Stimulated activated CD4-positive, alpha-beta T cell treated with anti-CD3 and anti-CD28 coated beads, TNF-alpha, amount 100 ng/mL, for 24 hours (primary cell): ENCODE measurements around the gene DHCR24.
"Not testable (repeated sequence)": the region's sequence is repeated elsewhere in the genome, so short reads cannot be mapped to it uniquely, and the experiment has no call there.

Experiments used
- DNase-seq, 3 experiments: peaks; one replicate each; pipeline ENCODE4 v3.0.0-alpha.2; 2020; ENCODE audit warnings: low read depth in 3 of 3

The DHCR24 gene

DNA sequence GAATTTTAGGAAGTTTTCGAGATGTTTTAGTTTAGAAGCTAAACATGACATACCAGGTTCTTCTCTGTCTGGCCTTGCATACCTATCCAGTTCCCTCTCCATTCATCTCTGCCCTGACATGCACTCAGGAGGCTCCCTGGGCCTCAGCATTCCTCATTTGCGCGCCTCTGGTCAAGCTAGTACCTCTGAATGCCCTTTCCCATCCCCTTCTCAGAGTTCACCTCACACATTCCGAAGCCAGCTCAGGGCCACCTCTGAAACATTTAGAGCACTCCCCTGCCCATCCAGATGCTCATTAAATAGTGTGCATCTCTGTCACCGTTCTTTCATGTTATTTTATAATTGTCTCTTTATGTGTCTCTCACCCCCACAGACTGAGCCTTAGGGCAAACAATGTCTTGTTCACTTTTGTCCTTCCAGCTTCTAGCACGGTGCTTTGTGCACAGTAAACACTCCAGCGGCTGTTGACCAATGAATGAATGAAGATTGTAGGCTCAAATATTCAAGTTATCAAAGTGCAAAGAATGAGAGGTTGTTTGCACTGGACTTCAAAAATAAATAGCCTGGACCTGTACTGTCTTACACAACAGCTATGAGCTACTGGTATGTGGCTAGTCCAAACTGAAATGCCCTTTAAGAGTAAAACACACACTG is 1.2 kb upstream of the DHCR24 start:
- DNase-seq = no peak

DNA sequence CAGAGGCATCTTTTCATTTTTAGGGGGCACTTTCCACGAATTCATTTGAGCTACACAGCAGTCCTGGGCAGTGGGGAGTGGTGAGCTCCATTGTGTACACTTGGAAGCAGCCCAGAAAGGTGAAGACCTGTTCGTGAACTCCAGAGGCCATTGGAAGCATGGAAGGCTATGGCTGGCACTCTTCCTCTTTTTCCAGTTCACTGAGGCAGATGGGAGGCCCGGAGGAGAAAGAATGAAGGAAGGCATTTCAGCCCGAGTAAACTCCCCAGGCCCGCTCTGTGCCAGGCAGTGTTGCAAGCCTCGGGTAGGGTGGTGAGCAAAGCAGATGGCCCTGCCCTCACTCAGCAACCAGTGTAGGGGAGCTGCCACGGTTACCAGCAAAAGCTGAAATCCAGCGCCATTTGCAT is 673 bp upstream of the DHCR24 start:
- DNase-seq = no peak

DNA sequence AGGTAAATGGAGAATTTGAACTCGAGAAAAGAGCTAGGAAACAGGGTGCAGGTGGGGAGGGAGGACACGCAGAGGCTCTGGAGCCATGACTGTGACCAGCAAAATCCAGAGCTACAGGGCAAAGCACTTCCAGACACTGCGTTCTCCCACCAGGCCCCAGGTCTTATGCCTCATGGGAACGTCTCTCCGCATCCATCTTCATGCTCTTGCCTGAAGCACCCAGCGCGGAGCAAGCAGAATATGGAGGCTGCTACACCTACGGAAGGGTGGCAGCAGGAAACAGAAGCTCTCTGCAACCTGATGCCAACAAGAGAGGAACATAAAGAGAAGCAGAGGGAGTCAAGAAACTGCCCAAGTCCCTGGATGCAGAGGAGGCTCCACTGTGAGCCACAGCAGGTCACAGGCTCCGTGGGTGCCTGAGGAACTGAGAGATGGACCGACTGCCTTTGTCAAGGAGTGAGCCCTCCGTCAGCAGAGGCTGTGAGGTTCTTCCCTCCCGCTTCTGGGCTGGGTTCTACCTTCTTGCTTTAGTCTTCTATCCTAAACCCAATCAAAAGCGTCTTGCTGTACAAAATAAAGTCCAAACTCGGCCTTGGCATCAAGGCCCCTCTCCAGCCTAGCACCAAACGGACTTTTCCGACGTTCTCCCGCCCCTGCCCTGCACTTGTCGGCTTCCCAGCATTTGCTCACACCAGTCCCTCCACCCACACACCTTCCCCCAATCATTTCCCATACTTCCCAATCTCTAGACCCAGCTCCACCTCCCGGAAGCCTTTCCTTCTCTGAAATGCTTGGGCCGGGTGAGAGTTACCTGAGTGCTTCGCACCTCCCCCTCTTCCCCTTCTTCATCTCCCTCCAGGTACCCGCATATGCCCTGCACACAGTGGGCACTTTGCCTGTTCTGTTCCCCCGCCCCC is 930 bp downstream of the DHCR24 start:
- no peak for DNase-seq

DNA sequence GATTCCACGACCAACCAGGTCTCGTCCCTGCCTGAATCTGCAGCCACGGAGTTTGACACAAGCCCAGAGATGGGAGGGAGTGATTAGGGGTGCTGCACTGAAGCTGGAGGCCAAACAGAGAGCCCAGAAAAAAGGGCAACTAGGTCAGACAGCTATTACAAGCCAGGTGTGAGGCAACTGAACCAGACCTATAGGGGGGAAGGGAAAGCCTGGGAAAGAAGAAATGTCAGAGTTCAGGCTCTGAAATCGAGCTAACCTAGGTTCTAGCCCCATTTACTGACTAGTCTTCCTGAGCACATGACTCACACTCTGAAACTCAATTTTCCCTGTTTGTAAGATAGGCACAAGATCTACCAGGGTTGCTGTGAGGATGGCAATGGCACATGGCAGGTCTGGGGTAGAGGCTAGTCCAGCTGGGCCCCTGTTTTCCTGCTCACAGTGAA is 1.7 kb downstream of the DHCR24 start:
- no peak for DNase-seq

DNA sequence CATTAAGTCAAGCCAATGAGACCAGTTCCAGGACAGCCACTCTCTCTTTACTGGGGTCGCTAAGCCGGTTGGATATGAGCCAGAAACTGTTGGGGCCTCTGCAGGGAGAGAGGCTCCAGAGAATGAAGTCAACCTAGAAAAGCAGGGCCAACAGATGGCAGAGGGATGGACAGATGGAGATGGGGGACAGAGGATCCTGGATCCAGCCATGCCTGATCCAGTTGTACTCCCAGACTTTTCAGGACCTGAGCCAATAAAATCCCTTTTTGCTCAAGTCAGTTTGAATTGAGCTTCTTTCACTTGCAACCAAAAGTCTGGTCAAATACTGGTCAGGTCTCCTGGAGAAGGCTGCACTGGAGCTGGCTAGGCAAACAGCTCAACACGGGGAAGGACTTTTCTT is 2.2 kb downstream of the DHCR24 start:
- DNase-seq = no peak

DNA sequence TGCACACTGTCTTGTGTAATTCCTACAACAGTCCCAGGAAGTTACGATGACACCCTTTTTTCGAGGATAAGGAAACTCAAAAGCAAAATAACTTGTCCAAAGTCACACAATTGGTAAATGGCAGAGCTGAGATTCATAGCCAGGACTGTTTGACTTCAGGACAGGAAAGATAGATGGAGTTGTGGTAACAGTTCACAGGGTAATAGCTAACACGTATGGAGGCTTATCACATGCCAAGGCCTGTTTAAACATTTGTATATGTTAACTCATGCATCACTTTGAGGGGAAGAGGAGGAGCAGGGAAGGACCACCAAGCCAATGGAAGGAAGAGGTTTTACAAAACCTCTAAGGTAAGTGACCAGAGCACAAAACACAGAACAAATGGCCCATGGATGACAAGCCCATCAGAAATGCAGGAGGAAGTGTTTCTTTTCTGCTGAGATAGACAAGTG is 2.8 kb downstream of the DHCR24 start:
- no peak for DNase-seq

DNA sequence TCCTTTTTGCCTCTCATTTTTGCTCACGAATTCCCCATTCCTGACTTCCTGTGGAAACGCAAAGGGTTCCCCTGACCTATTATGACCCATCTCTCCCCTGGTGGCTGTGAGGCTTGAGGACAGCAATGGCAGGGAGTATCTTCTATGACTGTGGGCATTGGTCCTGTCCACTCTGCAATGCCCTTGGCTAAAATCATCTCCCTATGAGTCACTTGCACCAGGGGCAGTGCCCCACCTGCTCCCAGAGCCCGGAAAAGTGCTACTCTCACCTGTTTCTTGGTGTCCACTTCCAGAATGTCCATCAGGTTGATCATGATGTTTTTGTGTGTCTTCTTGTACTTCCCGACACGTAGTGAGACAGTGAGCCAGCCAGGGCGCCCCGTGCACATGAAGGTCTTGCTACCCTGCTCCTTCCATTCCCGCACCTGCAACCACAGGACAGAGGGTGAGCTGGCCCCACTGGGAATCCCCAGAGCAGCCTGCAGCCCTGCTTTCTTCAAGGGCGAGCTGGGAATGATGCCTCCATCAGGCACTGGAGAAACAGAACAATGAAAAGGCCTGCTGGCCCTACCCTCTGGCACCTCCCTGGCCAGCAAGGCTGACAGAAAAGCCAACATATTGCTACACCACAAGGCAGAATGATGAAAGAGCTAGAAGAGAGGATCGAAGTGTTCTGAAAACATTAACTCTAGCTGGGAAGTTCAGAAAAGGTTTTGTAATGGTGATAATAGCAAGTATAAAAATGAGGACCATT is 3.5 kb downstream of the DHCR24 start:
- no peak for DNase-seq

DNA sequence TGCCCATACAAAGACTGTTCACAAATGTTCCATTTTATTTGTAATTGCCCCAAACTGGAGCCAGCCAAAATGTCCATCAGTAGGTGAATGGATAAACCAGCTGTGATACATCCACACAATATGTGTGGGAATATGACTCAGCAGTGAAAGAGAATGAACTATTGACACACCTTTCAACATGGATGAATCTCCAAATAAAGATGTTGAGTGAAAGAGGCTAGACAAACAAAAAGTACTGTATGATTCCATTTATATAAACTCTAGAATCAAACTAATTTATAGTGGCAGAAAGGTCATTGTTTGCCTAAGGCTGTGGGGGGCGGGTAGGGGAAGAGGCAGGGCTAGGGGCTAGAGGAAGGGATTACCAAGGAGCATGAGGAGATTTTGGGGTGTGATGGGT is 4.5 kb downstream of the DHCR24 start:
- no peak for DNase-seq

DNA sequence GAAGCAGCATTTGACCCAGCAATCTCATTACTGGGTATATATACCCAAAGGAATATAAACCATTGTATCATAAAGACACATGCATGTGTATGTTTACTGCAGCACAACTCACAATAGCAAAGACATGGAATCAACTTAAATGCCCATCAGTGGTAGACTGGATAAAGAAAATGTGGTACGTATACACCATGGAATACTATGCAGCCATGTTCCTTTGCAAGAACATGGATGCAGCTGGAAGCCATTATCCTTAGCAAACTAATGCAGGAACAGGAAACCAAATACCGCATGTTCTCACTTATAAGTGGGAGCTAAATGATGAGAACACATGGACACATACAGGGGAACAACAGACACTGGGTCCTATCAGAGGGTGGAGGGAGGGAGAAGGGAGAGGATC is 5.4 kb downstream of the DHCR24 start:
- not testable (repeated sequence) for DNase-seq

DNA sequence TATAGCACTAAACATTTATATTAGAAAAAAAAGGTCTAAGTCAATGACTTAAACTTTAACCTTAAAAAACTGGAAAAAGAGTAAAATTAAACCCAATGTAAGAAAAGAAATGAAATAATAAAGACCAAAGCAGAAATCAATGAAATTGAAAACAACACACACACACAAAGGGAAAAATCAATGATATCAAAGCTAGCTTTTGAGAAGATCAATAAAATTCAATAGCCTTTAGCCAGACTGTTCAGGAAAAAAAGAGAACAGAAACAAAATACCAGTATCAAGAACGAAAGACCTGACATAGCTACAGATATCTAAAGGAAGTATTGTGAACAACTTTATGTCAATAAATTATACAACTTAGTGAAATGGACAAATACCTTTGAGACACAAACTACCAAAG is 7.1 kb downstream of the DHCR24 start:
- no peak for DNase-seq

DNA sequence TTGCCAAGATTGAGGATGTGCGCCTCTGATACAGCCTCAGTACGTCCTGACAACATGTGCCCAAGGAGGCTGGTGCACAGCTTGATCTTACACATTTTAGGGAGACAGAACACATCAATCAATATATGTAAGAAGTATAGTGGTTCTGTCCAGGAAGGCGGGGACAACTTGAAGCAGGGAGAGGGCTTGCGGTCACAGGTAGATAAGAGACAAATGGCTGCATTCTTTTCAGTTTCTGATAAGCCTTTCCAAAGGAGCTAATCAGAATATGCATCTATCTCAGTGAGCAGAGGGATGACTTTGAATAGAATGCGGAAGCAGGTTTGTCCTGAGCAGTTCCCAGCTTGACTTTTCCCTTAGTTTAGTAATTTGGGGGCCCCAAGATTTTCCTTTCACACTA is 10.2 kb downstream of the DHCR24 start:
- DNase-seq = no peak

DNA sequence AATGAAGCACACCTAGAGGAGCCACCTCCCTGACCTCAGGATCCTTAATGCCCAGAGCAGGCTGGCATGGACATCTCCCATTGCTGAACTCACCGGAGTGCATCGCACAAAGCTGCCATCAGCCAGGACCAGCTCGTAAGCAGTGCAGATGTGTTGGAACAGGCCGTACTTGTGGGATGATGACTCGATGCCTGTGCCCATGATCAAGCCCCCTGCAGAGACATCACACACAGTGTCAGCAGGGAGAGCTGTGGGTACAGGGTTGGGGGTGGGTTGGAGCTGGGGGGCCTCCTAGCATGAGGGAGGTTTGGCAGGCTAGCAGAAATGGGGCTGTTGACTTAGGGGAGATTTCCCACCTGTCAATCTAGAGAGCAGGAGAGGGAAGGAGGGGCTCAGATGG is 12.0 kb downstream of the DHCR24 start:
- no peak for DNase-seq

DNA sequence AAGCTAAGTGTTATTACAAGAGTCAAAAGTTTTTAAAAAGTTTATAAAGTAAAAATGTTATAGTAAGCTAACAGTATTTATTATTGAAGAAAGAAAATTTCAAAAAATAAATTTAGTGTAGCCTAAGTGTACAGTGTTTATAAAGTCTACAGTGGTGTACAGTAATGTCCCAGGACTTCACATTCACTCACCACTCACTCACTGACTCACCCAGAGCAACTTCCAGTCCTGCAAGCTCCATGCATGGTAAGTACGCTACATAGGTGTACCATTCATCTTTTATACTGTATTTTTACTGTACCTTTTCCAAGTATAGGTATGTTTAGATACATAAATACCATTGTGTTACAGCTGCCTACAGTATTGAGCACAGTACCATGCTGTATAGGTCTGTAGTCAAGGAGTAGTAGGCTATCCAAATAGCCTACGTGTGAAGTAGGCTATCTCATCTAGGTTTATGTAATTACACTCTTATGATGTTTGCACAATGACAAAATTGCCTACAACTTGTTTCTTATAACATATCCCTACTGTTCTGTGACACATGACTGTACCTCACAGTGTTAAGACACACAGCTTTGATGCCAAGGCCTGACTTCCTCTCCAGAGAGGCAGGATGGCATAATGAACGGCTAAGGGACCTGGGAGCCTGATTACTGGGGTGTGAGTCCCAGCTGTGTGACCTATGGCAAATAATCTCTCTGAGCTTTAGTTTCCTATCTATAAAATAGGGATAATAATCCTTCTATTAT is 12.7 kb downstream of the DHCR24 start:
- DNase-seq = no peak

DNA sequence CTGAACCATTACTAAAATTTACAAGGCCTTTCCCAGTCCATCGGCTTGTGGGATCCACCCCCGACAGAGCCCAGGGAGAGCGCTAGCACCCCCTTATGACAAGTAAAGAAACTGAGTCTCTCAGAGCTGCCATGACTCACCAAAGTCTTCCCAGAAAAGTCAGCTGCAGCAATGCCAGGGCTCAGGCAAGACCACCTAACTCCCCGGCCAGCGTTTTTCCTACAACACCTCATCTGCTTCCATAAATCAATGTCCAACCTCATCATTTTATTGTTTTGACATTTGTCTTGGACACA is 15.0 kb downstream of the DHCR24 start:
- no peak for DNase-seq

DNA sequence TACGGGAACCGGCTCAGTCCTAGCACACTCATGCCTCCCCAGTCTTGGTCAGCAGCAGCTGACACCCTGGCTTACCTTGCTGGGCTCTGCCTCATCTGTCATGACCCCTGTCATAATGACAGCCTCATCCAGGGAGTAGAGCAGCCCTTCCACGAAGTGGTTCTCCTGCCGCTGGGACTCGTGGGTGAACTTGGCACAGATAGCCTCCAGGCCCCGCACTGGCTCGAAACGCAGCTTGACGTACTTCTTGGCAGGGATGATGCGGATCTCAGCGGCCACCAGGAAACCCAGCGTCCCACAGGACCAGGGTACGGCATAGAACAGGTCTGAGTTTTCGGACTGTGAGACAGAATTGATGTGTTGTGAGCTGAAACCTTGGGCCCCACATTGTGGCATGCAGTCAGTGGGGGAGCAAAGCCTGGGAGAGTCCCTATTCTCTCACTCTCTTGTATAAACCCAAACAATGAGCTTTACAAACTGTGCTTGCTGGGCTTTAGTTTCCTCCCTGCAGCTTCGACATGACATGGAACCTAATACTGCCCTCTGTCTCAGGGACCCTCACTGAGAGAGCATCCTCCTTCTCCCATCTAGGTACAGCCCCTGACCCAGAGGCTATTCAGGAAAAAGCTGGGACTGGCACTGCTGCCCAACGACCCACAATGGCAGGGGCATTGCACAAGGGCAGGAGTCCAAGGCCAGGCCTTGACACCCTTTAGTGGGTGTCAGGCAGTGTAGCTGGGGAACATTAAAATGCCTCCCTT is 15.5 kb downstream of the DHCR24 start:
- DNase-seq = no peak

DNA sequence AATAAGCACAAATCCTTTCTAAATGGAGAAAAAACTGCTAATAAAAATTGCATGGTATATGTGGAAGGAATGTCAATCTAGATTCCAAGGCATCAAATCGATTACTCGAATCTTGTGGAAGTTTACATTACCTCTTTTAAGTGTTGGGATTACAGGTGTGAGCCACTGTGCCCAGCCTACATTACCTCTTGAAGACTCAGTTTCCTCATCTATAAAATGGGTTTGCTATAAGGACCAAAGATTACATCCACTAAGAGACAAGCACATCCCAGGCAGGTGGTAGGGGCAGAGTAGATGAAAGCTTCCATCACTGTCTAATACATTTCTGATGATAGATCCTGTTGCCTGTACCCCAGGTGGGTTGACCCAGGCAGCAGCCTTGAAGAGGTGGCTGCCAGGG is 16.1 kb downstream of the DHCR24 start:
- no peak for DNase-seq

DNA sequence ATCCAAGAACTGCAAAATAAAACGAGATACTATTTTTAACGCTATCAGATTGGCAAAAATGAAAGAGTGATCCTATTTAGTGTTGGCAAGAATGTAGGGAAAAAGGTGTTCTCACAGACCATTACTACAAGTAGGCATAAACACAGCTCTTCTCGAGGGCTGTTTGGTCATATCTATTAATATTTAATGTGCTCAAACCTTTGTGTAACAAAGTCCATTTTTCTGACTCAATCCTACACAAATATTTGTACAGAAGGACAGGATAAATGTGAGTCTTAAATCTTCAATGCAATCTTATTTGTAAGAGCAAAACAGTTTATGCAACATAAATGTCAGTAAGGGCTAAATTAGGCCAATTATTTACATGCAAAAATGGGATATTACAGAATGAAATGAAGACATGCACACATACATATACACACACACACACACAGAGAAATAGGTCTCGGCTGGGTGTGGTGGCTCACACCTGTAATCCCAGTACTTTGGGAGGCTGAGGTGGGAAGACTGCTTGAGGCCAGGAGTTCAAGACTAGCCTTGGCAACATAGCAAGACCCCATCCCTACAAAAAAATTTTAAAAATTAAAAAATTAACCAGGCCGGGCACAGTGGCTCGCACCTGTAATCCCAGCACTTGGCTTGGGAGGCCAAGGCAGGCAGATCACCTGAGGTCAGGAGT is 17.7 kb downstream of the DHCR24 start:
- no peak for DNase-seq

DNA sequence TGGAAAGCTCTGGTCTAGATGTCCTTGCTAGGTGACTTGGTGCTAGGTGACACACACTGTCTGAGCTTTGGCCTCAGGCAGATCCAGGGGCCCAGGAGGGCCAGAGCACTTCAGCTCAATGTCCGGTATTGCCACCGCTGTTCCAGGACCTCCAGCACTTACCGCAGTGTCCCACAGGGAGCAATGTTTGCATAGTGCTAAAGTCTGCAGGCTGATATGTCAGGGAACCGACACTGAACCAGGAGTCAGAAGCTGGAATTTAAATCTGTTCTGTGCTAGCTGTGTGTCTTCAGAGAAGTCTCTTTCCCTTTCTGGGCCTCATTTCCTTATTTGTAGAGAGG is 19.3 kb downstream of the DHCR24 start:
- DNase-seq = no peak

DNA sequence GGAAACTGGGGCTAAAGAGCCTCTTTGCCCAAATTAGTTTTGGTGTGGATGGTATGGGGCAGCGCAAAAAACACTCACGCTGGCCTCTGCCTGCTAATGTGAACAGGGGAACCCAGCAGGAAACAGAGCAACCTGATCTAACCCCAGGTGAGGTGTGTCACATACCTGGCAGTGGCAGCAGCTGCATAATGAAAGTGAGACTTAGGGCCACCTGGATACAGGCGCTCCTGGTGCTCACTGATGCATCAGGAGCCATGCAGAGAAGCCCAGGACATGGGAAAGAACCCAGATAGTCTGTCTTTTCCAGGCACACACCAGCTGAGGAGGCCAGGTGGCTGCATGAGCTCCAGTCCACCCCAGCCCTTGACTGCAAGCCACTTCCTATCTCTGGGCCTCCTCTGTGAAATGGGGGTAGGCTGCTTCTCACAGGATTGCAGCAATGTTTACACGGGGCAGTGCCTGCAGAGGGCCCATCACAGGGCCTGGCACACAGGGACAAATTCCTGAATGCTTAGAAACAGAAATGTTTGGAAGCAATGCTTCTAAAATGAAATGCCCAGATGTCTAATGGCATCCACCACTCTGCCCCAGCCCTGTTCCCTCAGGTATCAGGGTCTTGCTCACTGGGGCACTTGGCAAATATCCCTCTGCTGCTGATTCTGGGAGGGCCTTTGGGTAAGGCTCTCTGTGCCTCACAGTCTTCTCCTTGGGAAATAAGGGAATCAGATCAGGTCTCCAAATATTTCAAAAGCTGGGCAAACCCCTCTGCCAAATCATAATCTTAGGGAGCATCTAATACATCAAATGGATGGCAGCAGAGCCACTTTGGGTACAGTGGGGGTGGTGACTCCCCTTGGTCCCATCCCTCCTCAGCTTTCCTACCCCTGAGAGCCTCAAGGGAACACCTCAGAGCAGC is 19.9 kb downstream of the DHCR24 start:
- no peak for DNase-seq
